ENCODE data around the gene SYTL3. TPM values are rescaled to one million over a fixed set of nuclear protein-coding genes. Genes with fewer than 3 reads are reported as not detected.
"Not testable (repeated sequence)": the region's sequence is repeated elsewhere in the genome, so short reads cannot be mapped to it uniquely, and the experiment has no call there.

Gene SYTL3
- total RNA-seq, 1 experiment from 2014 or later = 16.4 TPM

- H3K4me1 ChIP-seq = peaks cover 12% of the 10 kb centered on the region
- DNase-seq = peak; percentile 94 to 95
Observed at GRCh38 chr6:158644231-158645063, 5.4 kb upstream of the SYTL3 start, which contains the start of gene DYNLT1. Gene DYNLT1, minus strand, starts transcription at chr6:158644743. Its CDS starts 35 bp downstream, at chr6:158644708.

GRCh38 chr6:158645064-158646022 is 4.5 kb upstream of the SYTL3 start:
- peak overlapping the region; percentile 87; the same call in 1 of the 2 replicates for H3K27ac ChIP-seq
- H3K4me3 ChIP-seq = peak overlapping the region; percentile 93
- no peaks in the 10 kb centered on the region for H3K36me3 ChIP-seq
- H3K4me1 ChIP-seq = peaks cover 12% of the 10 kb centered on the region
- no peaks in the 10 kb centered on the region for H3K27me3 ChIP-seq
- H3K9me3 ChIP-seq (replicated peaks) = no peaks in the 10 kb centered on the region
- no peak for DNase-seq

More at GRCh38 chr6:158644231-158645063, 5.4 kb upstream of the SYTL3 start, which contains the start of gene DYNLT1:
- Histone ChIP-seq H3K9me3 (replicated peaks) (no peaks in the 10 kb centered on the region), H3K27ac (peak within 1 kb of the TSS; percentile 87), H3K36me3 (0 out of 2 replicates have a peak, but pooled peaks cover 3% of the 10 kb centered on the region), H3K4me3 (peak within 1 kb of the TSS; percentile 93), H3K27me3 (no peaks in the 10 kb centered on the region)

GRCh38 chr6:158646023-158646910 is 3.6 kb upstream of the SYTL3 start:
- peaks cover 12% of the 10 kb centered on the region for H3K4me1 ChIP-seq
- no peak overlapping the region for H3K4me3 ChIP-seq
- no peaks in the 10 kb centered on the region for H3K9me3 ChIP-seq (replicated peaks)
- no peak for DNase-seq
- no peaks in the 10 kb centered on the region for H3K27me3 ChIP-seq
- no peak overlapping the region for H3K27ac ChIP-seq
- H3K36me3 ChIP-seq = no peaks in the 10 kb centered on the region

- no peak for DNase-seq
- H3K4me3 ChIP-seq = no peak overlapping the region
- no peaks in the 10 kb centered on the region for H3K36me3 ChIP-seq
- H3K27ac ChIP-seq = no peak overlapping the region
- H3K4me1 ChIP-seq = peaks cover 8% of the 10 kb centered on the region
- no peaks in the 10 kb centered on the region for H3K9me3 ChIP-seq (replicated peaks)
- no peaks in the 10 kb centered on the region for H3K27me3 ChIP-seq
Observed at GRCh38 chr6:158647501-158647900, 2.4 kb upstream of the SYTL3 start.

- H3K27ac ChIP-seq = no peak overlapping the region
Observed at GRCh38 chr6:158648682-158649131, 1.1 kb upstream of the SYTL3 start.

GRCh38 chr6:158651981-158652737 is 2.3 kb downstream of the SYTL3 start:
- H3K27me3 ChIP-seq; H3K4me3 ChIP-seq; H3K36me3 ChIP-seq; DNase-seq; H3K27ac ChIP-seq; H3K9me3 ChIP-seq (replicated peaks): not testable (repeated sequence)
- H3K4me1 ChIP-seq = peaks cover 25% of the 10 kb centered on the region

More at GRCh38 chr6:158648682-158649131, 1.1 kb upstream of the SYTL3 start:
- Histone ChIP-seq H3K9me3 (replicated peaks) (no peaks in the 10 kb centered on the region), H3K4me1 (peaks cover under 1% of the 10 kb centered on the region), H3K4me3 (no peak overlapping the region), H3K36me3 (no peaks in the 10 kb centered on the region), H3K27me3 (no peaks in the 10 kb centered on the region)
- DNase-seq = no peak

- Histone ChIP-seq H3K27me3 (no peaks in the 10 kb centered on the region), H3K4me3 (no peak overlapping the region), H3K27ac (peak overlapping the region; percentile 28; the same call in 1 of the 2 replicates), H3K9me3 (replicated peaks) (no peaks in the 10 kb centered on the region), H3K36me3 (no peaks in the 10 kb centered on the region), H3K4me1 (peaks cover 25% of the 10 kb centered on the region)
- no peak for DNase-seq
Observed at GRCh38 chr6:158653577-158654354, 3.9 kb downstream of the SYTL3 start.

- Histone ChIP-seq H3K4me3 (no peak overlapping the region), H3K4me1 (peaks cover 25% of the 10 kb centered on the region), H3K36me3 (no peaks in the 10 kb centered on the region), H3K9me3 (replicated peaks) (no peaks in the 10 kb centered on the region), H3K27ac (peak overlapping the region; percentile 28), H3K27me3 (no peaks in the 10 kb centered on the region)
- DNase-seq = peak; percentile 70 to 72
Observed at GRCh38 chr6:158654498-158654897, 4.6 kb downstream of the SYTL3 start.

- Histone ChIP-seq H3K4me3 (no peak overlapping the region), H3K27ac (peak overlapping the region; percentile 28), H3K4me1 (peaks cover 25% of the 10 kb centered on the region), H3K36me3 (no peaks in the 10 kb centered on the region), H3K9me3 (replicated peaks) (no peaks in the 10 kb centered on the region), H3K27me3 (no peaks in the 10 kb centered on the region)
- peak in 1 of 2 experiments; percentile 34 for DNase-seq
Observed at GRCh38 chr6:158654960-158655489, 5.2 kb downstream of the SYTL3 start.

GRCh38 chr6:158655569-158656450 is 6.0 kb downstream of the SYTL3 start:
- Histone ChIP-seq H3K27me3 (no peaks in the 10 kb centered on the region), H3K27ac (peak overlapping the region; percentile 28; the same call in 1 of the 2 replicates), H3K4me3 (no peak overlapping the region), H3K36me3 (no peaks in the 10 kb centered on the region), H3K4me1 (peaks cover 25% of the 10 kb centered on the region), H3K9me3 (replicated peaks) (no peaks in the 10 kb centered on the region)
- DNase-seq = peak; percentile 24 to 47

GRCh38 chr6:158656986-158657385 is 7.1 kb downstream of the SYTL3 start:
- not testable (repeated sequence) for H3K27me3 ChIP-seq; H3K36me3 ChIP-seq; H3K9me3 ChIP-seq (replicated peaks); H3K4me3 ChIP-seq; H3K27ac ChIP-seq; DNase-seq
- peaks cover 30% of the 10 kb centered on the region for H3K4me1 ChIP-seq

- DNase-seq = peak; percentile 14 to 46
- H3K4me3 ChIP-seq = no peak overlapping the region
Observed at GRCh38 chr6:158660333-158660754, 10.5 kb downstream of the SYTL3 start.

More at GRCh38 chr6:158660333-158660754, 10.5 kb downstream of the SYTL3 start:
- H3K4me1 ChIP-seq = peaks cover 18% of the 10 kb centered on the region
- no peaks in the 10 kb centered on the region for H3K36me3 ChIP-seq
- no peaks in the 10 kb centered on the region for H3K9me3 ChIP-seq (replicated peaks)
- H3K27me3 ChIP-seq = no peaks in the 10 kb centered on the region
- no peak overlapping the region for H3K27ac ChIP-seq

Data from SJCRH30 (cell line).